Hepatocyte (in vitro differentiated cells): ENCODE data around the gene SCFD2. TPM values are rescaled to one million over a fixed set of nuclear protein-coding genes. Genes with fewer than 3 reads are reported as not detected.

ENCODE experiments used
- DNase-seq: peaks from one replicate; pipeline ENCODE4 v3.0.0-alpha.2; 2016; ENCODE audit warnings: low spot score
- H2AFZ ChIP-seq: fragments of 200-600 bp; sonication (generic); 2 replicates; pipeline ENCODE4 v1.6.0; 2016; ENCODE audit warnings: antibody characterized with exemption, mild to moderate bottlenecking
- H3K27ac ChIP-seq: fragments of 200-600 bp; sonication (generic); 2 replicates; pipeline ENCODE4 v1.5.1; 2016; ENCODE audit warnings: mild to moderate bottlenecking
- H3K27me3 ChIP-seq: fragments of 200-600 bp; sonication (generic); 2 replicates; pipeline ENCODE4 v1.6.1; 2016
- H3K36me3 ChIP-seq: fragments of 200-600 bp; sonication (generic); replicated peaks from 2 replicates; pipeline ENCODE4 v1.5.1; 2016; ENCODE audit warnings: low read depth; ENCODE audit not compliant: insufficient read depth
- H3K4me1 ChIP-seq: fragments of 200-600 bp; sonication (generic); 2 replicates; pipeline ENCODE4 v1.5.1; 2016; ENCODE audit warnings: mild to moderate bottlenecking, moderate library complexity; ENCODE audit not compliant: insufficient read depth
- H3K4me2 ChIP-seq: fragments of 200-600 bp; sonication (generic); 2 replicates; pipeline ENCODE4 v1.6.0; 2016
- H3K4me3 ChIP-seq: fragments of 200-600 bp; sonication (generic); 2 replicates; pipeline ENCODE4 v1.5.1; 2016; ENCODE audit warnings: mild to moderate bottlenecking
- H3K79me2 ChIP-seq: fragments of 200-600 bp; sonication (generic); 2 replicates; pipeline ENCODE4 v1.6.0; 2017; ENCODE audit warnings: mild to moderate bottlenecking
- H3K9me2 ChIP-seq: fragments of 200-600 bp; sonication (generic); replicated peaks from 2 replicates; pipeline ENCODE4 v1.6.0; 2017; ENCODE audit warnings: mild to moderate bottlenecking; ENCODE audit not compliant: insufficient read depth
- H3K9me3 ChIP-seq: fragments of 200-600 bp; sonication (generic); 2 replicates; pipeline ENCODE4 v1.5.1; 2016; ENCODE audit warnings: low read depth, mild to moderate bottlenecking
- H4K20me1 ChIP-seq: fragments of 200-600 bp; sonication (generic); 2 replicates; pipeline ENCODE4 v1.6.0; 2016; ENCODE audit warnings: mild to moderate bottlenecking; ENCODE audit not compliant: insufficient read depth, poor library complexity, severe bottlenecking
- CTCF ChIP-seq: fragments of 200-600 bp; sonication (generic); IDR thresholded peaks from 2 replicates; pipeline ENCODE4 v1.5.1; 2016; ENCODE audit warnings: antibody characterized with exemption, mild to moderate bottlenecking; ENCODE audit not compliant: poor library complexity
- EZH2 ChIP-seq: fragments of 200-600 bp; sonication (generic); IDR thresholded peaks from 2 replicates; pipeline ENCODE4 v1.6.1; 2016; ENCODE audit warnings: antibody characterized with exemption, mild to moderate bottlenecking, borderline replicate concordance
- EZH2phosphoT487 ChIP-seq: fragments of 200-600 bp; sonication (generic); IDR thresholded peaks from one replicate; pipeline ENCODE4 v1.6.1; 2018; ENCODE audit warnings: antibody characterized with exemption, mild to moderate bottlenecking, low read depth, moderate library complexity; ENCODE audit not compliant: unreplicated experiment, severe bottlenecking
- WGBS: methylation state at CpG from one replicate; pipeline ENCODE4 v1.1.6; 2016; ENCODE audit warnings: low lambda C conversion rate; ENCODE audit errors: missing lambda C conversion rate; 5-methylcytosine and 5-hydroxymethylcytosine counted together
- polyA plus RNA-seq: library from polyadenylated mRNA; unstranded; fragments of >200 nt; fragmentation: Nextera tagmentation; extraction: Ambion mirVana; gene quantifications from 2 replicates; pipeline ENCODE4 v1.2.1, GENCODE V29; 2016
- total RNA-seq: library from RNA; depleted of rRNA; stranded (reverse); fragments of >200 nt; gene quantifications from 2 replicates; pipeline ENCODE4 v1.2.3, GENCODE V29; 2014

The SCFD2 gene
- total and polyA plus RNA-seq, 2 experiments from 2014 or later = 8.4 to 15.7 TPM

DNA sequence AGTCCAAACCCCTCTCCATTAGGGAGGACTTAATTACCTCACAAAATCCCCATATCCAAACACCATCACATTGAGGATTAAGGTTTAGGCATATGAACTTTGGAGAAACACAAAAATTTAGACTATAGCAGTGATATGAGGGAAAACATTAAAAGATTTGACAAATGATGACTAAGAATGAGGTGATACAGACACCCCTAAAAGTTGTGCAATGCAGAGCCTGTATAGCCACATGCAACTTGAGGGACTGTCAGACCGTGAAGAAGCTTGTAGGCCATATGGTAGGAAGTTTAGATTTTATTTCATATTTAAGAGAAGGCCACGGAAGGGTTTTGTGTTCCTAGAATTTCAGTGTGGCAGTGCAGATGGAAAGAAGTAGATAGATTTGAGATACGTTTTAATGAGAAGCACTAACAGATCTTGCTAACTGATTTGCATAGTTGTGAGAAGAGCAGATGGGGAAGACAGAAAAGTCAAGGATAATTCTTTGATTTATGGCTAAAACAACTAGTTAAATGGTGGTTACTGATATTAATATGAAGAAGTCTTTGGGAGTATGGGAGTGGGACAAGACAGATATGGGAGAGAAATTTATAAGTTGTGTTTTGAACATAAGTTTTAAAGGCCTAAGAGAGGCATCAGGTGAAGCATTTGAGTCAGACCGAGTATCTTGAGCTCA lies 6.1 kb upstream of the SCFD2 start:
- no peaks in the 10 kb centered on the region for H3K36me3 ChIP-seq
- TF ChIP-seq EZH2 (no peak), CTCF (no peak), EZH2phosphoT487 (no peak)
- no peaks in the 10 kb centered on the region for H3K79me2 ChIP-seq
- 82% methylated on average over 4 of the region's 4 CpGs for WGBS
- H2AFZ ChIP-seq = no peak overlapping the region
- no peaks in the 10 kb centered on the region for H3K9me3 ChIP-seq
- H3K27ac ChIP-seq = no peak overlapping the region
- H3K4me2 ChIP-seq = no peak overlapping the region
- DNase-seq = no peak
- no peak overlapping the region for H3K4me3 ChIP-seq
- no peaks in the 10 kb centered on the region for H4K20me1 ChIP-seq
- H3K27me3 ChIP-seq = peaks cover 22% of the 10 kb centered on the region
- no peaks in the 10 kb centered on the region for H3K9me2 ChIP-seq
- peaks cover 5% of the 10 kb centered on the region for H3K4me1 ChIP-seq

- TF ChIP-seq EZH2phosphoT487 = no peak
- TF ChIP-seq CTCF = no peak
- no peak for TF ChIP-seq EZH2
- no peak overlapping the region for H3K4me3 ChIP-seq
- no peaks in the 10 kb centered on the region for H4K20me1 ChIP-seq
- no peaks in the 10 kb centered on the region for H3K9me2 ChIP-seq
- no peak overlapping the region for H2AFZ ChIP-seq
- no peaks in the 10 kb centered on the region for H3K79me2 ChIP-seq
- H3K4me1 ChIP-seq = no peaks in the 10 kb centered on the region
- no peak overlapping the region for H3K27ac ChIP-seq
- WGBS = 89% methylated on average over 3 of the region's 3 CpGs
- H3K27me3 ChIP-seq = peaks cover 22% of the 10 kb centered on the region
- H3K4me2 ChIP-seq = no peak overlapping the region
- DNase-seq = no peak
- H3K9me3 ChIP-seq = no peaks in the 10 kb centered on the region
- H3K36me3 ChIP-seq = no peaks in the 10 kb centered on the region
Observed at GRCh38 chr4:53371049-53371448, 5.2 kb upstream of the SCFD2 start.

DNA sequence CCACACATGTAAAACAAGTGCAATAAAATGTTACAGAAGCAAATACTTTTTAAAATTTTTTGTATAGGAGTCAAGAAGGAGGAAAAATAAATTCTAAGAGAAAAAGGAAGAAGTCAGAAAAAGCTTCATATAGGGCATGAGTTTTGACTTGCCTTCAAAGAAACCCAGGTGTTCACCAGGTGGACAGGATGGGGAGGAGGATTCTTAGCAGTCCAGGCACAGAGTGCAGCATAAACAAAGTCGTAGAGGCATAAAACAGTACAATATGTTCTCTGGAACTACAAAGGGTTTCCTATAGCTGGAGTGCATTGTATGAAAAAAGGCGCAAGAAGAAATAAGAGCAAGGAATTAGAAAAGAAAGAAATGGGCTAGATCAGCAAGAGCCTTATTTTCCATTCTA lies 1.9 kb upstream of the SCFD2 start:
- H3K9me2 ChIP-seq = no peaks in the 10 kb centered on the region
- no peak for TF ChIP-seq CTCF
- no peak for TF ChIP-seq EZH2
- no peak for TF ChIP-seq EZH2phosphoT487

More for the DNA sequence above, 1.9 kb upstream of the SCFD2 start:
- no peak for DNase-seq
- H3K4me1 ChIP-seq = peaks cover 3% of the 10 kb centered on the region
- H3K27me3 ChIP-seq = peaks cover 22% of the 10 kb centered on the region
- H3K79me2 ChIP-seq = peaks cover 19% of the 10 kb centered on the region
- H3K4me2 ChIP-seq = no peak overlapping the region
- no peaks in the 10 kb centered on the region for H3K36me3 ChIP-seq
- H3K9me3 ChIP-seq = no peaks in the 10 kb centered on the region
- H2AFZ ChIP-seq = no peak overlapping the region
- no peak overlapping the region for H3K27ac ChIP-seq
- H4K20me1 ChIP-seq = no peaks in the 10 kb centered on the region
- WGBS = 76% methylated on average over 2 of the region's 2 CpGs
- H3K4me3 ChIP-seq = no peak overlapping the region
